Embryonic facial prominence (tissue), 1 donor: Measurements from ENCODE around the gene UPF1.

ENCODE experiments used
- DNase-seq: peaks from one replicate; pipeline ENCODE4 v3.0.0-alpha.2; 2016; ENCODE audit errors: extremely low spot score

The UPF1 gene

GRCh38 chr19:18857223-18857622 lies 25.5 kb downstream of the UPF1 start:
- no peak for DNase-seq

- no peak for DNase-seq
Observed at GRCh38 chr19:18858906-18859646, 27.3 kb downstream of the UPF1 start.

- DNase-seq, result no peak
Observed at GRCh38 chr19:18859676-18860301, 28.0 kb downstream of the UPF1 start.

GRCh38 chr19:18860302-18860700 lies 28.5 kb downstream of the UPF1 start:
- no peak for DNase-seq

- DNase-seq, result no peak
Observed at GRCh38 chr19:18860725-18861124, 29.0 kb downstream of the UPF1 start.

GRCh38 chr19:18861235-18861634 lies 29.5 kb downstream of the UPF1 start:
- no peak for DNase-seq

- no peak for DNase-seq
Observed at GRCh38 chr19:18861917-18862316, 30.2 kb downstream of the UPF1 start.

- DNase-seq, result no peak
Observed at GRCh38 chr19:18862976-18863842, 31.4 kb downstream of the UPF1 start.

- no peak for DNase-seq
Observed at GRCh38 chr19:18863843-18864362, 32.1 kb downstream of the UPF1 start.

GRCh38 chr19:18865106-18865972 lies 33.6 kb downstream of the UPF1 start:
- DNase-seq, result no peak

GRCh38 chr19:18865973-18866799 lies 34.4 kb downstream of the UPF1 start:
- no peak for DNase-seq

GRCh38 chr19:18866800-18867123 lies 35.0 kb downstream of the UPF1 start:
- DNase-seq, result no peak

- no peak for DNase-seq
Observed at GRCh38 chr19:18867199-18867598, 35.4 kb downstream of the UPF1 start.

- no peak for DNase-seq
Observed at GRCh38 chr19:18867751-18868150, 36.0 kb downstream of the UPF1 start.

- DNase-seq, result no peak
Observed at GRCh38 chr19:18868380-18869022, 36.7 kb downstream of the UPF1 start.

GRCh38 chr19:18869023-18869618 lies 37.4 kb downstream of the UPF1 start:
- no peak for DNase-seq

GRCh38 chr19:18869781-18870530 lies 38.2 kb downstream of the UPF1 start:
- no peak for DNase-seq

GRCh38 chr19:18870531-18871172 lies 38.9 kb downstream of the UPF1 start:
- DNase-seq, result no peak
